T1000 (cell line): ENCODE measurements around the gene MFN1.

Experiments used
- DNase-seq: peaks from one replicate; lab custom pipeline; 2025; ENCODE audit warnings: mixed read lengths; lab: John Stamatoyannopoulos, UW

The MFN1 gene

GRCh38 chr3:179348325-179349013 lies 960 bp downstream of the MFN1 start:
- DNase-seq, result no peak

- no peak for DNase-seq
Measured at GRCh38 chr3:179355996-179356395, 8.5 kb downstream of the MFN1 start.

GRCh38 chr3:179363332-179363731 lies 15.8 kb downstream of the MFN1 start:
- no peak for DNase-seq

GRCh38 chr3:179369621-179370020 lies 22.1 kb downstream of the MFN1 start:
- no peak for DNase-seq

GRCh38 chr3:179373938-179374337 lies 26.4 kb downstream of the MFN1 start:
- DNase-seq, result no peak

GRCh38 chr3:179375091-179375999 lies 27.8 kb downstream of the MFN1 start:
- DNase-seq, result no peak

GRCh38 chr3:179376474-179376873 lies 29.0 kb downstream of the MFN1 start:
- DNase-seq, result no peak

- no peak for DNase-seq
Measured at GRCh38 chr3:179391906-179392305, 44.4 kb downstream of the MFN1 start.

- DNase-seq, result no peak
Measured at GRCh38 chr3:179398574-179399231, 51.2 kb downstream of the MFN1 start.

GRCh38 chr3:179401561-179401960 lies 54.1 kb downstream of the MFN1 start:
- no peak for DNase-seq

GRCh38 chr3:179402963-179403362 lies 55.5 kb downstream of the MFN1 start:
- DNase-seq, result no peak

GRCh38 chr3:179404307-179404706 lies 56.8 kb downstream of the MFN1 start:
- DNase-seq, result no peak

GRCh38 chr3:179410331-179410730 lies 62.8 kb downstream of the MFN1 start:
- DNase-seq, result no peak

- DNase-seq, result no peak
Measured at GRCh38 chr3:179410999-179411398, 63.5 kb downstream of the MFN1 start.

- no peak for DNase-seq
Measured at GRCh38 chr3:179414804-179415203, 67.3 kb downstream of the MFN1 start.

GRCh38 chr3:179415377-179415776 lies 67.9 kb downstream of the MFN1 start:
- no peak for DNase-seq

GRCh38 chr3:179416681-179417080 lies 69.2 kb downstream of the MFN1 start:
- no peak for DNase-seq

- no peak for DNase-seq
Measured at GRCh38 chr3:179418610-179419009, 71.1 kb downstream of the MFN1 start.

GRCh38 chr3:179421500-179421899 lies 74.0 kb downstream of the MFN1 start:
- no peak for DNase-seq

- no peak for DNase-seq
Measured at GRCh38 chr3:179425075-179425474, 77.6 kb downstream of the MFN1 start.

GRCh38 chr3:179428876-179429548 lies 81.5 kb downstream of the MFN1 start:
- no peak for DNase-seq

GRCh38 chr3:179430277-179430870 lies 82.9 kb downstream of the MFN1 start:
- DNase-seq, result no peak
